SU-DHL-6 (cell line): ENCODE data around the gene CLDN18.

Source experiments
- H2AFZ ChIP-seq: fragments of 200-600 bp; sonication (generic); 2 replicates; pipeline ENCODE4 v1.6.1; 2014; ENCODE audit warnings: low read depth, mild to moderate bottlenecking, moderate library complexity, mixed read lengths, antibody characterized with exemption, low read length; ENCODE audit not compliant: severe bottlenecking
- H3F3A ChIP-seq: fragments of 200-600 bp; shearing (Covaris generic); 2 replicates; pipeline ENCODE4 v1.6.0; 2016; ENCODE audit warnings: antibody characterized with exemption, mild to moderate bottlenecking; ENCODE audit not compliant: insufficient read depth
- H3K27ac ChIP-seq: fragments of 200-600 bp; sonication (generic); 2 replicates; pipeline ENCODE4 v1.5.1; 2016; ENCODE audit warnings: low read depth, mild to moderate bottlenecking, low read length, moderate library complexity, mixed read lengths
- H3K27me3 ChIP-seq: fragments of 200-600 bp; sonication (generic), shearing (Covaris generic); 2 replicates; pipeline ENCODE4 v1.6.0; 2014; ENCODE audit warnings: mild to moderate bottlenecking, low read length
- H3K36me3 ChIP-seq: fragments of 200-600 bp; sonication (generic); 2 replicates; pipeline ENCODE4 v1.6.1; 2014; ENCODE audit warnings: mild to moderate bottlenecking, low read length, mixed read lengths
- H3K4me2 ChIP-seq: fragments of 300-600, 200-600 bp; shearing (Covaris generic), sonication (generic); 2 replicates; pipeline ENCODE4 v1.6.0; 2014; ENCODE audit warnings: low read length, low read depth, mild to moderate bottlenecking; ENCODE audit not compliant: poor library complexity, severe bottlenecking
- H3K4me3 ChIP-seq: fragments of 200-600 bp; sonication (generic); 2 replicates; pipeline ENCODE4 v1.5.1; 2014; ENCODE audit warnings: antibody characterized with exemption, low read length, mild to moderate bottlenecking, mixed read lengths; ENCODE audit not compliant: insufficient read depth, poor library complexity, severe bottlenecking
- H3K79me2 ChIP-seq: fragments of 200-600 bp; sonication (generic); 2 replicates; pipeline ENCODE4 v1.6.1; 2014; ENCODE audit warnings: mild to moderate bottlenecking, low read length, moderate library complexity; ENCODE audit not compliant: insufficient read depth
- H3K9ac ChIP-seq: fragments of 200-600 bp; sonication (generic); 2 replicates; pipeline ENCODE4 v1.7.0; 2014; ENCODE audit warnings: mild to moderate bottlenecking, low read length
- H3K9me2 ChIP-seq: fragments of 200-600 bp; sonication (generic); replicated peaks from 2 replicates; pipeline ENCODE4 v1.6.1; 2014; ENCODE audit warnings: low read length; ENCODE audit not compliant: insufficient read depth
- H3K9me3 ChIP-seq: fragments of 200-600 bp; sonication (generic); 2 replicates; pipeline ENCODE4 v1.6.1; 2014; ENCODE audit warnings: low read length, mixed read lengths; ENCODE audit not compliant: insufficient read depth
- H4K20me1 ChIP-seq: fragments of 200-600 bp; sonication (generic); 2 replicates; pipeline ENCODE4 v1.6.1; 2014; ENCODE audit warnings: low read depth, mild to moderate bottlenecking, antibody characterized with exemption, low read length, moderate library complexity, mixed read lengths
- EZH2phosphoT487 ChIP-seq: fragments of 200-600 bp; sonication (generic), shearing (Covaris generic); conservative IDR thresholded peaks from 2 replicates; pipeline ENCODE4 v1.6.1; 2018; ENCODE audit warnings: mild to moderate bottlenecking, antibody characterized with exemption, low read length, moderate library complexity, mixed read lengths
- TF ChIP-seq, protein P1 (sequence below): fragments of 200-600 bp; sonication (generic); IDR thresholded peaks from one replicate; pipeline ENCODE4 v1.5.1; 2017; ENCODE audit warnings: antibody characterized with exemption, mild to moderate bottlenecking, low read length, moderate library complexity; ENCODE audit not compliant: insufficient read depth, poor library complexity, severe bottlenecking

CLDN18 gene

DNA sequence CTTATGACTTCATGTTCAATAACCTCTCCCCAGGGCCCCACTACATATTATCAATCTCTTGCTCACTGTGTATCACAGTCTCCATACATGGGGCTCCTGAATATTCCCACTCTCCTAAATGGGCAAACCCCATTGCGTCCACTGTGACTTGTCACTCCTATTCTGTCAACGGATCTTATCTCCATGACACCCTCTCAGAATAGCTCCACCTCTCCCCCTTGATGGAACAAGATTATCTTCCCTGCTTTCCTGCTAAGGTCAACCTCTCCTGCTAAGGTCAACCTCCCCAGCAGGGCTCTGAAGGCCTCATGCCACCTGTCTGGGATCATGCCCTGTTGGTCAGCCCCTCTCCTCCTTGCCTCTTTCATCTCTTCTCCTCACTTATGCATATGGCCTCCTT lies 1.8 kb downstream of the CLDN18 start:
- H4K20me1 ChIP-seq = no peaks in the 10 kb centered on the region

DNA sequence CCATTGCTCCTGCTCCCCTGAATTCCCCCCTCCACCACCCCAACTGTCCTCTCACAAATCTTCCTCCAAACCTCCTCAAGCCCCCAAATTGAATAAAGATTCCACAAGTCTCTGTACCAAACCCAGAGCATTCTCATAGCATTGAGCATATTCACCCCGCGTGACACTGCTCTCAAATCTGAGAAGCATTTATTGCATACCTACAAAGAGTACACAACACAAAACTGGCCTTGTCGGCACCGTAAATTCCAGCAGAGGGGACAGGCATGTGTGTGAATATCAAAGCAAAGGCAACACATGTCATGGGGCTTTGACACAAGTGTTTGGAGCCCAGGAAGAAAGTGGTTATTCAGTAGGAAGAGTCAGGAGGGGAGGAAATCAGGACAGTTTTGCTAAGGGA lies 2.6 kb downstream of the CLDN18 start:
- H3K9me2 ChIP-seq = no peaks in the 10 kb centered on the region
- no peak overlapping the region for H3K27ac ChIP-seq
- H3K9ac ChIP-seq = no peak overlapping the region
- H3K4me3 ChIP-seq = no peak overlapping the region
- no peak for TF ChIP-seq EZH2phosphoT487
- TF ChIP-seq, protein P1, sequence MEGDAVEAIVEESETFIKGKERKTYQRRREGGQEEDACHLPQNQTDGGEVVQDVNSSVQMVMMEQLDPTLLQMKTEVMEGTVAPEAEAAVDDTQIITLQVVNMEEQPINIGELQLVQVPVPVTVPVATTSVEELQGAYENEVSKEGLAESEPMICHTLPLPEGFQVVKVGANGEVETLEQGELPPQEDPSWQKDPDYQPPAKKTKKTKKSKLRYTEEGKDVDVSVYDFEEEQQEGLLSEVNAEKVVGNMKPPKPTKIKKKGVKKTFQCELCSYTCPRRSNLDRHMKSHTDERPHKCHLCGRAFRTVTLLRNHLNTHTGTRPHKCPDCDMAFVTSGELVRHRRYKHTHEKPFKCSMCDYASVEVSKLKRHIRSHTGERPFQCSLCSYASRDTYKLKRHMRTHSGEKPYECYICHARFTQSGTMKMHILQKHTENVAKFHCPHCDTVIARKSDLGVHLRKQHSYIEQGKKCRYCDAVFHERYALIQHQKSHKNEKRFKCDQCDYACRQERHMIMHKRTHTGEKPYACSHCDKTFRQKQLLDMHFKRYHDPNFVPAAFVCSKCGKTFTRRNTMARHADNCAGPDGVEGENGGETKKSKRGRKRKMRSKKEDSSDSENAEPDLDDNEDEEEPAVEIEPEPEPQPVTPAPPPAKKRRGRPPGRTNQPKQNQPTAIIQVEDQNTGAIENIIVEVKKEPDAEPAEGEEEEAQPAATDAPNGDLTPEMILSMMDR = no peak
- H2AFZ ChIP-seq = no peak overlapping the region
- H3F3A ChIP-seq = no peaks in the 10 kb centered on the region
- no peaks in the 10 kb centered on the region for H3K79me2 ChIP-seq
- no peaks in the 10 kb centered on the region for H4K20me1 ChIP-seq
- no peaks in the 10 kb centered on the region for H3K36me3 ChIP-seq
- no peak overlapping the region for H3K4me2 ChIP-seq
- no peaks in the 10 kb centered on the region for H3K9me3 ChIP-seq
- H3K27me3 ChIP-seq = no peaks in the 10 kb centered on the region

More for the DNA sequence above, 1.8 kb downstream of the CLDN18 start:
- no peaks in the 10 kb centered on the region for H3K9me2 ChIP-seq
- no peak overlapping the region for H3K4me3 ChIP-seq
- H3F3A ChIP-seq = no peaks in the 10 kb centered on the region
- no peak overlapping the region for H3K27ac ChIP-seq
- H3K27me3 ChIP-seq = no peaks in the 10 kb centered on the region
- H3K79me2 ChIP-seq = no peaks in the 10 kb centered on the region
- no peaks in the 10 kb centered on the region for H3K36me3 ChIP-seq
- no peak overlapping the region for H2AFZ ChIP-seq
- H3K9ac ChIP-seq = no peak overlapping the region
- H3K9me3 ChIP-seq = no peaks in the 10 kb centered on the region
- H3K4me2 ChIP-seq = no peak overlapping the region
- no peak for TF ChIP-seq EZH2phosphoT487
- TF ChIP-seq, protein P1 = no peak

DNA sequence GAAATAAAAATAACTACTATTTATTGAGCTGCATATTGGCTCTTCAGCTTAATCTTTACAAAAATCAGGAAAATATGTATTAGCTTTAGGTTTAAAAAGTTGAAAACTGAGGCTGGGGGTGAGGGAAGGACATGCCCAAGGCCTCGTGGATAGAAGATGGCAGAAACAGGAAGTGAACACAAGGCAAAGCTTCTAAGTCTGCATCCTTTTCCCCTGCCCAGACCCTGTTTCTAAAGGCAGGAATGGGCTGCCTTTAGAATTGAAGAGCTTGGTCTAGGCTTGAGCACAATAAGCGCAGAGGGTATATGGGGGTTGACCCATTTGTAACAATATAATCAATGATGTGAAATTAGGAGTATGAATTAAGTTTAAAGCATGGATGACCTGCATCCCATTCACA lies 6.1 kb downstream of the CLDN18 start:
- H3K27ac ChIP-seq = no peak overlapping the region
- no peaks in the 10 kb centered on the region for H3F3A ChIP-seq
- H3K4me3 ChIP-seq = no peak overlapping the region
- H3K79me2 ChIP-seq = no peaks in the 10 kb centered on the region
- no peak overlapping the region for H3K4me2 ChIP-seq
- H3K9me2 ChIP-seq = no peaks in the 10 kb centered on the region
- no peaks in the 10 kb centered on the region for H3K27me3 ChIP-seq
- no peak overlapping the region for H2AFZ ChIP-seq
- no peaks in the 10 kb centered on the region for H3K36me3 ChIP-seq
- no peak overlapping the region for H3K9ac ChIP-seq
- H4K20me1 ChIP-seq = no peaks in the 10 kb centered on the region
- no peak for TF ChIP-seq EZH2phosphoT487
- TF ChIP-seq, protein P1 = no peak
- no peaks in the 10 kb centered on the region for H3K9me3 ChIP-seq
